ENCODE measurements around the gene TRMT10B. TPM values are rescaled to one million over a fixed set of nuclear protein-coding genes. Genes with fewer than 3 reads are reported as not detected.
"Not testable (repeated sequence)": the region's sequence is repeated elsewhere in the genome, so short reads cannot be mapped to it uniquely, and the experiment has no call there.

TRMT10B gene
- polyA plus RNA-seq, 6 donors from 2014 or later: 13.3 to 21.6 (median 17.1) TPM

DNA sequence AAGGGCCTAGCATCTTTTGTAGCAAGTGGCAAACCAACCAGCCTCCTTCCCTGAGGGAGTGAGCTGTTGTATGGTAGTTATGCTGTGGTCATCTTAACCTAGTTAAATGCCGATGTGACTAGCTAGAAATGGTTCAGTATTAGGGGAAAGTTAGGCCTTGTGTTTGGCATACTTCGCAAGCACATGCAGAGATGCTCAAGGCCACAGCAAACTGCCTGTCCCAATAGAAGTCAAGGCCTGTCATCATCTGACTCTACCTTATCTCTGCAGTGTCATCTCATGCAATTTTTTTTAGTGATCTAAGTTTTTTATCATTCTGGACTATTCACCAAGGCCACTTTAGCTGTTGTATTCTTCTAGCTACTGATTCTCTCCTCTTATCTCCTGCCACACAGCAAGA lies 36.5 kb downstream of the TRMT10B start:
- ATAC-seq (ENCODE audit: low read depth in 2 of 2) (no peak), DNase-seq (no peak)
- H3K27ac Mint-ChIP-seq: no peak overlapping the region
- H3K4me3 Mint-ChIP-seq: peak overlapping the region in 1 of 8 donors; percentile 22
- peaks cover 3 to 8% (median 4%) of the 10 kb centered on the region in 3 donors for H3K4me1 Mint-ChIP-seq
- H3K9me3 Mint-ChIP-seq: peaks cover 0 to 3% (median 0%) of the 10 kb centered on the region in 7 donors
- H3K27me3 Mint-ChIP-seq: peaks cover 3 to 17% (median 7%) of the 10 kb centered on the region in 3 donors
- H3K36me3 Mint-ChIP-seq: no peaks in the 10 kb centered on the region

DNA sequence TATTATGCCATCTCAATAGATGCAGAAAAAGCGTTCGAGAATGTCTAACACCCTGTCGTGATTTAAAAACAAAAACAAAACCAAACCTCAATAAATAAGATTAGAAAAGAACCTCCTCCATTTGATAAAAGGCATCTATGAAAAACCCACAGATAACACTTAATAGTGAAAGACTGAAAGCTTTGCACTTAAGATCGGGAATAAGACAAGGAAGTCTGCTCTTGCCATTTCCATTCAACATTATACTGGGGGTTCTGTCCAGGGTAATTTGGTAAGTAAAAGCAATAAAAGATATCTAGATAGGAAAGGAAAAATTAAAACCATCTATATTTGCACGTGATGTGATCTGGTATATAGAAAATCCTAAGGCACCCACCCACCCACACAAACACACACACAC lies 38.5 kb downstream of the TRMT10B start:
- Mint-ChIP-seq H3K4me1 (no peaks in the 10 kb centered on the region), H3K9me3 (peaks cover 0 to 3% (median 0%) of the 10 kb centered on the region in 7 donors), H3K4me3 (no peak overlapping the region), H3K36me3 (no peaks in the 10 kb centered on the region), H3K27me3 (peaks cover 3 to 17% (median 7%) of the 10 kb centered on the region in 3 donors), H3K27ac (no peak overlapping the region)
- ATAC-seq (ENCODE audit: low read depth in 2 of 2): no peak
- DNase-seq: no peak

DNA sequence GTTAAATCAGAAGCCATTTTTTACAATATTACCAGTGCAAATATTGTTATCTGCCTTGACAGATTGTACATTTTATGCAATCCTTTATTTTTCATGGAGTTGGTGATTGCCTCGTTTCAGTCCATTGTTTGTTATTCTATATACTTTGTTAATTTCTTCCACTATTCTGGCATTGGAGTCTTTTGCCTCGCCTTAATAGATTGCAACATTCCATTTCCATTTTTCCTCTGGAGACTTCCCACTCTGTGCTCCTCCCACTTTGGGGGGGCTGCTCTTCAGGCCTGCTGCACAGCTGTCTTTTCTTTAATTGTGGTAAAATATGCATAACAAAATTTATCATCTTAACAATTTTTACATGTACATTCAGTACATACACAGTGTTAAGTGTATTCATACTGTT lies 42.6 kb downstream of the TRMT10B start:
- H3K9me3 Mint-ChIP-seq: peaks cover 0 to under 1% (median 0%) of the 10 kb centered on the region in 7 donors
- peak overlapping the region in 1 of 8 donors; percentile 13 for H3K4me3 Mint-ChIP-seq
- H3K27ac Mint-ChIP-seq: no peak overlapping the region

DNA sequence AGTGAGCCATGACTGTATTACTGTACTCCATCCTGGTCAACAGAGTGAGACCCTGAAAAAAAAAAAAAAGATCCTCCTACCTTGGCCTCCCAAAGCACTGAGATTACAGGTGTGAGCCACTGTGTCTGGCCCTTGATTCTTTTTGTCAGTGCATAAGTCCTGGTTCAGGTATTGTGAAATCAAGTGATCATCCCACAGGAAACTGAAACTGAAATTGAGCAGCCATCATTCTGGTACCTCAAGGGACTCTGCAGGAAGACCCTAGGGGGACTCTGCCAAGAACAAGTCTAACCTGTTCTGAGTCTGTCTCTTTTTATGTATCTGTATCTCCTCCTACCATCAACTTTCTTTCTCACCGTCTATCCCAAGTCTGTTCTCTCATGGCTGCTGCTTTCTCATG lies 45.1 kb downstream of the TRMT10B start:
- DNase-seq (no peak), ATAC-seq (ENCODE audit: low read depth in 2 of 2) (no peak)
- H3K36me3 Mint-ChIP-seq: no peaks in the 10 kb centered on the region
- H3K4me3 Mint-ChIP-seq: peak overlapping the region in 5 of 8 donors; percentile 29 to 93 (median 54)
- H3K27ac Mint-ChIP-seq: peak overlapping the region in 1 of 6 donors; percentile 49
- H3K27me3 Mint-ChIP-seq: no peaks in the 10 kb centered on the region
- peaks cover 0 to 2% (median 0%) of the 10 kb centered on the region in 7 donors for H3K9me3 Mint-ChIP-seq
- peaks cover 20 to 35% (median 26%) of the 10 kb centered on the region in 3 donors for H3K4me1 Mint-ChIP-seq

More for the DNA sequence above, 42.6 kb downstream of the TRMT10B start:
- ATAC-seq (ENCODE audit: low read depth in 2 of 2) (no peak), DNase-seq (no peak)
- Mint-ChIP-seq H3K36me3 (no peaks in the 10 kb centered on the region), H3K27me3 (peaks cover 0 to 4% (median 2%) of the 10 kb centered on the region in 3 donors), H3K4me1 (peaks cover 7 to 18% (median 13%) of the 10 kb centered on the region in 3 donors)

DNA sequence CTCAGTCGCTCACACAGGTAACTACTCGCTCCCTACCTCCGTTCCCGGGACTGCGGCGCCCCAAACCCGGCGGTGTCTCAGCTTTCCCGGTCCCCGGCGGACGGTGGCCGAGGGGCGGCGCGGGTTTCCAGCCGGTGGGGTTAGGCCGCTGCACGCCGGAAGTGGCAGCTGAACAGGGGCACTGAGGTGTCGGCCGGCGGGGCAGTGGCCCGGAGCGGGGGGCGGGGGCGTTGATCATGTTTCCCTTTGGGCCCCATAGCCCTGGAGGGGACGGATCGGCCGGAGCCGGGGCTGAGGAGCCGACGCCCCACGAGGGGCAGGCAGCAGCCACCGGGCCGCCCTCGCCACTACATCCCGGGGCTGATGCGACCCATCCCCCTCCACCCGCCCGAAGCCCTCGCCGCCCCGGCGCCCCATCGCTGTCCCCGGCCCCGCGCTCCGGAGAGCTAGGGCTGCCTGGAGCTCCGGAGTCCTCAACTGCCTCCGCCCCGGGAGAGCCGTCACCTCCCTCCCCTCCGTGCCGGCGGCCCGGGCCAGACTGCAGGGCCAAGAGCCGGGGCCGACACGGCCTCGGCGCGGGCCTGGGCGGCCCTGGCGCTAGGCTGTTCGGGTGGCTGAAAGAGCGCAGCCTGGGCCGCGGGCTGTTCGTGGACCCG lies 47.2 kb downstream of the TRMT10B start, which contains the start of gene DCAF10:
DCAF10 (plus strand) TSS at position 167 of the 656 bp plus-strand sequence; CDS start at position 237, 70 bp downstream.
- DNase-seq: peak; percentile 90
- H3K4me1 Mint-ChIP-seq: peaks cover 20 to 42% (median 32%) of the 10 kb centered on the region in 3 donors
- H3K36me3 Mint-ChIP-seq: no peaks in the 10 kb centered on the region
- peak within 1 kb of the TSS; percentile 72 to 92 (median 84) for H3K27ac Mint-ChIP-seq
- H3K9me3 Mint-ChIP-seq: peaks cover 0 to 2% (median 0%) of the 10 kb centered on the region in 7 donors
- H3K4me3 Mint-ChIP-seq: peak within 1 kb of the TSS; percentile 86 to 94 (median 91)
- H3K27me3 Mint-ChIP-seq: no peaks in the 10 kb centered on the region
- peak; percentile 79 to 84 for ATAC-seq (ENCODE audit: low read depth in 2 of 2)

DNA sequence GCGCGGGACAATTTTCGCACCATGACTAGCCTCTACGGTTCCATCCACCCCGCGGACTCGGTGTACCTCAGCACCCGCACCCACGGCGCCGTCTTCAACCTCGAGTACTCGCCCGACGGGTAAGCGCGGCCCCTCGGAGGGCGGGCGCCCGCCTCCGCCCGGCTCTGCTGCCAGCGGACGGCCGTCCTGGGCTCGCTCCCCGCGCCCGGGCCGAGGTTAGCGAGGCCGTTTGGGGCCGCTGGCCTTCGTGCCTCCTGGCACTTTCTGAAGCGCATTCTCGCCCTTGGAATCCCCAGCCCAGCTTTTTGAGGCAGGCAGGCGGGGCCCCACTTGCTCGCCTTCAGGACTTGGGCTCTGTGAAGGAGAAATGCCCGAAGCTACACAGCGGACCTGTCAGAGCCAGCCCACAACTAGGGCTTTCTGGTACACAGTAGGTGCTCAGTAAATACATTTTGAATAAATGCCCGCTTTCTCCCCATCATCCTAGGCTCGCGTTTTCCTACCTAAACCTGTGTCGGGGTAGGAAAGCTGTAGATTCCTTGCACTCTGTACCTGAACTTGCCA lies 47.8 kb downstream of the TRMT10B start:
- peak overlapping the region in 5 of 6 donors; percentile 69 to 92 (median 72) for H3K27ac Mint-ChIP-seq
- peak overlapping the region; percentile 86 to 94 (median 91) for H3K4me3 Mint-ChIP-seq
- ATAC-seq (ENCODE audit: low read depth in 2 of 2): peak; percentile 20 to 22
- peaks cover 23 to 46% (median 32%) of the 10 kb centered on the region in 3 donors for H3K4me1 Mint-ChIP-seq
- DNase-seq: no peak
- peaks cover 0 to 2% (median 0%) of the 10 kb centered on the region in 7 donors for H3K9me3 Mint-ChIP-seq
- no peaks in the 10 kb centered on the region for H3K27me3 Mint-ChIP-seq
- no peaks in the 10 kb centered on the region for H3K36me3 Mint-ChIP-seq

DNA sequence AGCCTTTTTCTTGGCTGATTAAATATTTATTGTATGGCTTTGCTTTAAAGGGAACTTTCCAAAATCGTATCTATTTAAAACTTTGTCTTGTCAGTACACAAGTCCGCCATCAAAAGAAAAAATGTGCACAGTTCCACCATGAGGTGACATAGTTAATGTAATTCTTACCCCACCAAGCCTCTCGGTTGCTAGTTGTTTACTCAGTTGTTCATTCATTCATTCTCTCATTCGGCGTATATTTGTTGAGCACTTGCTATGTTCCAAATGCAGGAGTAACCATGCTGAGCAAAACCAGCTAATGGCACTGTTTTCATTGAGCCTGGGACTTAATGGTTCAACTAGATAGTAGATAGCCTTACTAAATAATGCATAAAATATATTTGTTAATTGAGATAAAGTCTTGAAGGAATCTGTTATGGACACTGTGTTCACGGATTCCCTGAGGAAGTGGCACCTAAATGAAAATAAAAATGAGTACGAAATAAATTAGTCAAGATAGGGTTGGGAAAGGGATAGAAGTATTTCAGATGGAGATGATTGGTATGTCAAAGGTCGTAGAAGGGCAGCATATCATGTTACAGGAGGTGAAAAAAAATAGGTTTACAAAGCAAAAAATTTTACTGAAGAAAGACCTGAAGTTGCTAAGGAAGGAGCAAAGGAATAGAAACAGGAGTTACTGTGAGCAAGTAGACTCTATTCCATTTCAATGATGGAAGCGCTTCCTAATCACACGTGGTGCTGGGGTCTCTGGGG lies 48.5 kb downstream of the TRMT10B start:
- H3K4me1 Mint-ChIP-seq: peaks cover 26 to 46% (median 32%) of the 10 kb centered on the region in 3 donors
- peak overlapping the region; percentile 86 to 94 (median 91) for H3K4me3 Mint-ChIP-seq
- no peaks in the 10 kb centered on the region for H3K36me3 Mint-ChIP-seq
- ATAC-seq (ENCODE audit: low read depth in 2 of 2) (no peak), DNase-seq (no peak)
- H3K27me3 Mint-ChIP-seq: no peaks in the 10 kb centered on the region
- H3K9me3 Mint-ChIP-seq: peaks cover 0 to 2% (median 0%) of the 10 kb centered on the region in 7 donors
- peak overlapping the region in 2 of 6 donors; percentile 69 to 85 for H3K27ac Mint-ChIP-seq

DNA sequence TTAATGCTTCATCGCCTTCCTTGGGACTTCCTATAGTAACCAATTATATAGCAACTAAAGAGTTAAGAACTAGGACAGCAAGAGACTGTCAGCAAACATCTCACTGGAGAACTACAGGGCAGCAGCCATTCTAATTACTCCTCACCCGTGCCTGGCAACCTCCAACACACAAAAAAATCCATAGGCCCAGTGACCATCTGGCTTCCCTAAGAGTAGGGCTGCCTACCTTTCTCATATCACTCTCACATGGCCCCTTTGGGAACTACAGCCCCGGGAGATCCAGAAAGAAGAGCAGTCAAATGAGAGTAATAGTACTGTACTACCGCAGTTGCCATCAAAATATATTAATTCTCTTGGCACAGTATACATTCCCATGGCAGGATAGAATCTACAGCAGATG lies 52.7 kb downstream of the TRMT10B start:
- Mint-ChIP-seq H3K27ac (peak overlapping the region in 1 of 6 donors; percentile 13), H3K4me1 (peaks cover 18 to 28% (median 20%) of the 10 kb centered on the region in 3 donors), H3K27me3 (no peaks in the 10 kb centered on the region), H3K9me3 (peaks cover 0 to 2% (median 0%) of the 10 kb centered on the region in 7 donors), H3K36me3 (peaks cover 3 to 4% of the 10 kb centered on the region in 2 donors), H3K4me3 (peak overlapping the region in 1 of 8 donors; percentile 67)
- no peak for ATAC-seq (ENCODE audit: low read depth in 2 of 2)
- DNase-seq: no peak

DNA sequence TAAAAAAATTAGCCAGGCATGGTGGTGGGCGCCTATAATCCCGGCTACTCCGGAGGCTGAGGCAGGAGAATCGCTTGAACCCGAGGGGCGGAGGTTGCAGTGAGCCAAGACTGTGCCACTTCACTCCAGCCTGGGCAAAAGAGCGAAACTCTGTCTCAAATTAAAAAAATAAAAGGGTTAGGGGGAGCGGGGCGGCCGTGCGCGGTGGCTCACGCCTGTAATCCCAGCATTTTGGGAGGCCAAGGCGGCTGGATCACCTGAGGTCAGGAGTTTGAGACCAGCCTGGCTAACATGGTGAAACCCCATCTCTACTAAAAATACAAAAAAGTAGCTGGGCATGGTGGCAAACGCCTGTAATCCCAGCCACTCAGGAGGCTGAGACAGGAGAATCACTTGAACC lies 56.1 kb downstream of the TRMT10B start:
- H3K4me3 Mint-ChIP-seq; H3K36me3 Mint-ChIP-seq; H3K27me3 Mint-ChIP-seq; ATAC-seq (ENCODE audit: low read depth in 2 of 2); H3K9me3 Mint-ChIP-seq; DNase-seq: not testable (repeated sequence)
- Mint-ChIP-seq H3K4me1 (peaks cover 6 to 10% (median 9%) of the 10 kb centered on the region in 3 donors), H3K27ac (peak overlapping the region in 1 of 6 donors; percentile 51)

DNA sequence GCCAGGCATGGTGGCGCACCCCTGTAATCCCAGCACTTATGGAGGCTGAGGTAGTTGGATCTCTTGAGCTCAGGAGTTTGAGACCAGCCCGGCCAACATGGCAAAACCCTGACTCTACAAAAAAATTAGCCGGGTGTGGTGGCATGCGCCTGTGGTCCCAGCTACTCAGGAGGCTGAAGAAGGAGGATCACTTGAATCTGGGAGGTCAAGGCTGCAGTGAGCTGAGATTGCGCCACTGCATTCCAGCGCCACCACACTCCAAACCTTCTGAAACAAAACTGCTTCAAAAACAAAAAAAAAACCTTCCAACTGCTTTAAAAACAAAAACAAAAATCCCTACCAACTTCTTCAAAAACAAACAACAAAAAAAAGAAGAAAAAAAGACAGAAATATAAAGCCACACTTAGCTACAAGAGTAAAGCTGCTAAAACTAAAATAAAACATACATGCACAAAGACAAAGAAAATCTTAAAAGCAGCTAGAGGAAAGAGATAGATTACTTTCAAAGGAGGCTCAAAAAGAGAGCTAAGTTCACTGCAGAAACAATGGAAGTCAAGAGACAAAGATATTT lies 58.4 kb downstream of the TRMT10B start:
- Mint-ChIP-seq H3K36me3 (peaks cover 6 to 8% of the 10 kb centered on the region in 2 donors), H3K4me1 (peaks cover 2 to 8% (median 6%) of the 10 kb centered on the region in 3 donors), H3K27me3 (no peaks in the 10 kb centered on the region), H3K27ac (peak overlapping the region in 3 of 6 donors; percentile 16 to 70 (median 40)), H3K9me3 (no peaks in the 10 kb centered on the region), H3K4me3 (no peak overlapping the region)
- no peak for DNase-seq
- no peak for ATAC-seq (ENCODE audit: low read depth in 2 of 2)

DNA sequence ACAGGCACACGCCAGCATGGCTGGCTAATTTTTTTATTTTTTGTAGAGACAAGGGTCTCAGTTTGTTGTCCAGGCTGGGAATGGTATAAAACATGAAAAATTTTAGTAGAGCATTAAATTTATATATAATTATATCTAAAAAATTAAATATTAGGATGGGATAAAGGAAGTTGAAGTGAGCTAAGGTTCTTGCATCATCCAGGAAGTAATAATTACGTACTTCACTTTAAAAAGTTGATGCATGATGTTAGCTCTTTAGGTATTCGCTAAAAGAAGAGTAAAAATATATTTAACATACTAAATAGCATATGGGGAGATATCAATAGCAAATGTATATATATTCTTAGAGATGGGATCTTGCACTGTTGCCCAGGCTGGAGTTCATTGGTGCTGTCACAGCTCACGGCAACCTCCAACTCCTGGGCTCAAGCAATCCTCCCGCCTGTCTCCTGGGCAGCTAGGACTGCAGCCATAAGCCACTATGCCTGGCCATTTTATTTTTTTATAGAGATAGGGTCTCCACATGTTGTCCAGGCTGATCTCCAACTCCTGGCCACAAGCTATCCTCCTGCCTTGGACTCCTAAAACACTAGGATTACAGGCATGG lies 59.3 kb downstream of the TRMT10B start:
- Mint-ChIP-seq H3K4me1 (peaks cover 2 to 8% (median 6%) of the 10 kb centered on the region in 3 donors), H3K36me3 (peaks cover 6 to 8% of the 10 kb centered on the region in 2 donors), H3K27me3 (no peaks in the 10 kb centered on the region), H3K9me3 (no peaks in the 10 kb centered on the region), H3K27ac (peak overlapping the region in 1 of 6 donors; percentile 44), H3K4me3 (no peak overlapping the region)
- DNase-seq (no peak), ATAC-seq (ENCODE audit: low read depth in 2 of 2) (no peak)

DNA sequence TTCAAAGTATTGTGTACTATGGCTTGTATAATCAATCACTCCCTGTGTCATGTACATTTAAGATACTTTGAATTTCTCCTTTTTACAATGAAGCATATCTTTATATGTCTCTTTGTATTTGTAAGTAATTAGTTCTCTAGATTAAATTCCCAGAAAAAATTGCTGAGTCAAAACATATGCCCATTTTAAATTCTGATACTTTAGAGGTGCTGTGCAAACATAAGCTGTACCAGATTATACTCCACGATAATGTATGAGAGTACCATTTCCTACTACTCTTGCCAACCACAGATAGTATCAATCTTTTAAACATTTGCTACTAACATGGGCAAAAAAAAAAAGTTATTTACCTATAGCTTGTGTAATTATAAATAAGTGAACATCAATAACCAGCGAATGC lies 65.2 kb downstream of the TRMT10B start:
- ATAC-seq (ENCODE audit: low read depth in 2 of 2) (no peak), DNase-seq (no peak)
- Mint-ChIP-seq H3K36me3 (peaks cover 0 to 21% of the 10 kb centered on the region in 2 donors), H3K27ac (peak overlapping the region in 1 of 6 donors; percentile 69), H3K4me3 (no peak overlapping the region), H3K4me1 (peaks cover 0 to 4% (median 0%) of the 10 kb centered on the region in 3 donors), H3K27me3 (no peaks in the 10 kb centered on the region), H3K9me3 (no peaks in the 10 kb centered on the region)
